NB4 (cell line): ENCODE measurements around the gene CDC42EP3.

ENCODE experiments used
- CTCF ChIP-seq: IDR thresholded peaks from one replicate; pipeline ENCODE4 v1.5.1; 2012; ENCODE audit warnings: low read depth, low read length
- MYC ChIP-seq: IDR thresholded peaks from 2 replicates; pipeline ENCODE4 v1.6.1; 2011; ENCODE audit warnings: low read depth, low read length
- POLR2A ChIP-seq: IDR thresholded peaks from 2 replicates; pipeline ENCODE4 v1.6.1; 2011; ENCODE audit warnings: mild to moderate bottlenecking; ENCODE audit not compliant: insufficient read length; ENCODE audit errors: extremely low read depth

- TF ChIP-seq CTCF, result no peak
- no peak for TF ChIP-seq POLR2A
- TF ChIP-seq MYC, result no peak
Measured at GRCh38 chr2:37711831-37712230, 40.4 kb upstream of the CDC42EP3 start.
